Endothelial cell of umbilical vein (primary cell): ENCODE results near the gene CACNA2D2.
A peak's percentile ranks its signal among the peaks of the same experiment; 100 is the strongest.

Experiments used
- EZH2 ChIP-seq: IDR thresholded peaks from 2 replicates; pipeline ENCODE4 v1.6.1; 2012; ENCODE audit warnings: borderline replicate concordance, low read depth, mild to moderate bottlenecking, moderate library complexity, low read length, inconsistent platforms; ENCODE audit not compliant: severe bottlenecking
- FOS ChIP-seq: IDR thresholded peaks from 2 replicates; pipeline ENCODE4 v1.6.1; 2011; ENCODE audit warnings: mild to moderate bottlenecking, low read length, moderate library complexity, borderline replicate concordance; ENCODE audit not compliant: insufficient read depth
- GATA2 ChIP-seq: IDR thresholded peaks from 2 replicates; pipeline ENCODE4 v1.7.0; 2011; ENCODE audit warnings: low read depth, mild to moderate bottlenecking, moderate library complexity, mixed read lengths, low read length; ENCODE audit not compliant: insufficient read length, insufficient read depth
- JUN ChIP-seq: IDR thresholded peaks from 2 replicates; pipeline ENCODE4 v1.6.1; 2011; ENCODE audit warnings: borderline replicate concordance, low read depth; ENCODE audit not compliant: insufficient read length, insufficient read depth
- MYC ChIP-seq: IDR thresholded peaks from one replicate; pipeline ENCODE4 v1.6.1; 2011; ENCODE audit warnings: mild to moderate bottlenecking, low read depth, low read length
- POLR2A ChIP-seq: IDR thresholded peaks from 2 replicates; pipeline ENCODE4 v1.6.1; 2012; ENCODE audit warnings: low read depth, mild to moderate bottlenecking, control low read depth, low read length
- POLR2AphosphoS5 ChIP-seq: IDR thresholded peaks from 2 replicates; pipeline ENCODE4 v1.6.1; 2012; ENCODE audit warnings: low read depth, mild to moderate bottlenecking, control low read depth, low read length, moderate library complexity; ENCODE audit not compliant: insufficient read depth
- TF ChIP-seq, protein P1 (sequence below), 2 donors: IDR thresholded peaks; 1 replicate in 1 of 2; 2 replicates in 1 of 2; pipeline ENCODE4 v1.5.1; 2011; ENCODE audit warnings: low read length in 2 of 2, mild to moderate bottlenecking in 2 of 2, moderate library complexity in 2 of 2, control low read depth in 1 of 2, inconsistent platforms in 1 of 2, low read depth in 1 of 2; ENCODE audit not compliant: insufficient read depth in 1 of 2; ENCODE audit errors: extremely low read depth in 1 of 2
- TF ChIP-seq, protein P2 (sequence below): IDR thresholded peaks from 2 replicates; pipeline ENCODE4 v1.6.1; 2011; ENCODE audit not compliant: insufficient read depth, insufficient read length

DNA sequence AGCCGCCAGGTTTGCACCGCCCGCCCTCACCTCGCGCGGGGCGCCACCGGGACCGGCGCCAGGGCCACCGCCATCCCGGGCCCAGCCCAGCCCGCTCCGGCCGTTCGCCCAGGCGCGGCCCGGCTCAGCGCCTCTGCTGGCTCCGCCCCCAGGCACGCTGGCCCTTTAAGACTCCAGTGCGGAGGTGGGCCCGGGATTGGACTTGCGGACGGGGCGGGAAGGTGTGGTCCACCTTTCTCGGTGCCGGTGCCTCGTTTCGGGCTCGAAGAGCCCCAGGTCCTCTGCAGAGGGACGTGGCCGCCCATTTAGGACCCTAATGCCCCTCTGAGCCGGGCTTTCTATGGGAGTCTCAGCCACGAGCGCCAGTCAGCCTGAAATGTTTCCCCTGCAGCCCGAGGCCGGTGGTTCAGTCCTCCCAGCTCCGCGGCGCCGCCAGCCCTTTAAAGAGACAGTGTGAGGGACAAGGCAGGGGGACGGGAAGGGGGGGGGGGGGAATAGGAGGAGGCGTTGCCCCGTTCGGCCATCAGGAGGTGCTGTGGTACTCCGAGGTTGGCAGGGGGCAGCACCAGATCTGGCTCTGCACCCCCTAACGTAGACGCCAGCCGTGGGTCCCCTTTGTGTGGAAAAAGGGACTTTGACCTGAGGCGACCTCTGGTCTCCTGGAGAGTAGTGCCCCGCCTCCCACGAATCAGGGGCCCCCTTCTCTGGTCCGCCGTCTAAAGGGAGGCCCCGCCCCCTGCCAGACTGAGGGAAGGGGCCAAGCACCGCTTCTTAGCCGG lies 181.9 kb downstream of the CACNA2D2 start:
- TF ChIP-seq, protein P1, sequence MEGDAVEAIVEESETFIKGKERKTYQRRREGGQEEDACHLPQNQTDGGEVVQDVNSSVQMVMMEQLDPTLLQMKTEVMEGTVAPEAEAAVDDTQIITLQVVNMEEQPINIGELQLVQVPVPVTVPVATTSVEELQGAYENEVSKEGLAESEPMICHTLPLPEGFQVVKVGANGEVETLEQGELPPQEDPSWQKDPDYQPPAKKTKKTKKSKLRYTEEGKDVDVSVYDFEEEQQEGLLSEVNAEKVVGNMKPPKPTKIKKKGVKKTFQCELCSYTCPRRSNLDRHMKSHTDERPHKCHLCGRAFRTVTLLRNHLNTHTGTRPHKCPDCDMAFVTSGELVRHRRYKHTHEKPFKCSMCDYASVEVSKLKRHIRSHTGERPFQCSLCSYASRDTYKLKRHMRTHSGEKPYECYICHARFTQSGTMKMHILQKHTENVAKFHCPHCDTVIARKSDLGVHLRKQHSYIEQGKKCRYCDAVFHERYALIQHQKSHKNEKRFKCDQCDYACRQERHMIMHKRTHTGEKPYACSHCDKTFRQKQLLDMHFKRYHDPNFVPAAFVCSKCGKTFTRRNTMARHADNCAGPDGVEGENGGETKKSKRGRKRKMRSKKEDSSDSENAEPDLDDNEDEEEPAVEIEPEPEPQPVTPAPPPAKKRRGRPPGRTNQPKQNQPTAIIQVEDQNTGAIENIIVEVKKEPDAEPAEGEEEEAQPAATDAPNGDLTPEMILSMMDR (IDR thresholded peaks at IDR 0.05; ENCODE audit: extremely low read depth in 1 of 2, insufficient read depth in 1 of 2, low read depth in 1 of 2, low read length in 2 of 2): peak; percentile 41 to 82
- TF ChIP-seq FOS: no peak
- TF ChIP-seq, protein P2, sequence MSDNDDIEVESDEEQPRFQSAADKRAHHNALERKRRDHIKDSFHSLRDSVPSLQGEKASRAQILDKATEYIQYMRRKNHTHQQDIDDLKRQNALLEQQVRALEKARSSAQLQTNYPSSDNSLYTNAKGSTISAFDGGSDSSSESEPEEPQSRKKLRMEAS: no peak
- no peak for TF ChIP-seq EZH2
- TF ChIP-seq POLR2AphosphoS5: peak; percentile 81
- TF ChIP-seq POLR2A: no peak
- TF ChIP-seq MYC: no peak
- no peak for TF ChIP-seq GATA2
- TF ChIP-seq JUN: no peak
